Kidney epithelial cell (primary cell): ENCODE data around the gene FMNL2. TPM values are rescaled to one million over a fixed set of nuclear protein-coding genes. Genes with fewer than 3 reads are reported as not detected.

Source experiments
- DNase-seq: peaks from one replicate; pipeline ENCODE4 v3.0.0-alpha.2; 2010; ENCODE audit warnings: low read depth
- H3K27me3 ChIP-seq: 2 replicates; pipeline ENCODE4 v1.6.0; 2011; ENCODE audit warnings: low read length; ENCODE audit not compliant: control insufficient read depth, insufficient read depth
- H3K36me3 ChIP-seq: 2 replicates; pipeline ENCODE4 v1.5.1; 2011; ENCODE audit warnings: low read length; ENCODE audit not compliant: control insufficient read depth, insufficient read depth
- H3K4me3 ChIP-seq: 2 replicates; pipeline ENCODE4 v1.5.1; 2011; ENCODE audit warnings: low read depth, mild to moderate bottlenecking, control low read depth, low read length
- total RNA-seq: library from RNA; depleted of rRNA; stranded (reverse); fragments of >200 nt; gene quantifications from 2 replicates; pipeline ENCODE4 v1.2.3, GENCODE V29; 2015
- TF ChIP-seq, protein P1 (sequence below): IDR thresholded peaks from 2 replicates; pipeline ENCODE4 v1.5.1; 2011; ENCODE audit warnings: mild to moderate bottlenecking, moderate library complexity, low read length, control low read depth, inconsistent platforms; ENCODE audit not compliant: insufficient read depth, poor library complexity, severe bottlenecking

The FMNL2 gene
- total RNA-seq, 1 donor from 2014 or later: 68.0 TPM

DNA sequence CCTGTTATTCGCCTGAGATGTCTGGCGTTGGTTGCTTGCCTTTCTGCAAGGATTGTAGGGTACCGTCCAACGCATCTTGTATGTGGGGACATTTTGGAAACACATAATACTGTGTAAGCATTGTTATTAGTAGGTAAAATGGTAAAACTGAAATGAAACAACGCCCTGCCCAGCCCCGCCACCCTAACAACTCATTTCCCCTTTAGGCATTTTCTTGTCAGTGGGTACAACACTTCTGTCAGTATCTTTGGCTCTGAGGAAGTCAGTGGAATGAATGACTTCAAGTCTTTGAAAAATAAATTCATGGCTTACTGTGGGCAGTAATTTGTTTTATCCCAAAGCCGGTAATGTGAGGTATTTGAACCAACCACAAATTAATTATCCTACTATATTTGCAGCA, 86.0 kb downstream of the FMNL2 start:
- TF ChIP-seq, protein P1, sequence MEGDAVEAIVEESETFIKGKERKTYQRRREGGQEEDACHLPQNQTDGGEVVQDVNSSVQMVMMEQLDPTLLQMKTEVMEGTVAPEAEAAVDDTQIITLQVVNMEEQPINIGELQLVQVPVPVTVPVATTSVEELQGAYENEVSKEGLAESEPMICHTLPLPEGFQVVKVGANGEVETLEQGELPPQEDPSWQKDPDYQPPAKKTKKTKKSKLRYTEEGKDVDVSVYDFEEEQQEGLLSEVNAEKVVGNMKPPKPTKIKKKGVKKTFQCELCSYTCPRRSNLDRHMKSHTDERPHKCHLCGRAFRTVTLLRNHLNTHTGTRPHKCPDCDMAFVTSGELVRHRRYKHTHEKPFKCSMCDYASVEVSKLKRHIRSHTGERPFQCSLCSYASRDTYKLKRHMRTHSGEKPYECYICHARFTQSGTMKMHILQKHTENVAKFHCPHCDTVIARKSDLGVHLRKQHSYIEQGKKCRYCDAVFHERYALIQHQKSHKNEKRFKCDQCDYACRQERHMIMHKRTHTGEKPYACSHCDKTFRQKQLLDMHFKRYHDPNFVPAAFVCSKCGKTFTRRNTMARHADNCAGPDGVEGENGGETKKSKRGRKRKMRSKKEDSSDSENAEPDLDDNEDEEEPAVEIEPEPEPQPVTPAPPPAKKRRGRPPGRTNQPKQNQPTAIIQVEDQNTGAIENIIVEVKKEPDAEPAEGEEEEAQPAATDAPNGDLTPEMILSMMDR: no peak
- H3K27me3 ChIP-seq: no peaks in the 10 kb centered on the region
- no peak for DNase-seq
- no peak overlapping the region for H3K4me3 ChIP-seq
- H3K36me3 ChIP-seq: no peaks in the 10 kb centered on the region

- peak; percentile 94 for DNase-seq
- TF ChIP-seq, protein P1: no peak
- H3K4me3 ChIP-seq: no peak overlapping the region
- no peaks in the 10 kb centered on the region for H3K36me3 ChIP-seq
- H3K27me3 ChIP-seq: no peaks in the 10 kb centered on the region
Measured at GRCh38 chr2:152421521-152422370, 86.8 kb downstream of the FMNL2 start.

GRCh38 chr2:152423684-152424083, 88.7 kb downstream of the FMNL2 start:
- Histone ChIP-seq H3K27me3 (no peaks in the 10 kb centered on the region), H3K36me3 (no peaks in the 10 kb centered on the region), H3K4me3 (no peak overlapping the region)
- DNase-seq: no peak
- TF ChIP-seq, protein P1: no peak

- DNase-seq: no peak
- TF ChIP-seq, protein P1: no peak
- H3K36me3 ChIP-seq: no peaks in the 10 kb centered on the region
- no peaks in the 10 kb centered on the region for H3K27me3 ChIP-seq
- no peak overlapping the region for H3K4me3 ChIP-seq
Measured at GRCh38 chr2:152425765-152426727, 91.1 kb downstream of the FMNL2 start.

DNA sequence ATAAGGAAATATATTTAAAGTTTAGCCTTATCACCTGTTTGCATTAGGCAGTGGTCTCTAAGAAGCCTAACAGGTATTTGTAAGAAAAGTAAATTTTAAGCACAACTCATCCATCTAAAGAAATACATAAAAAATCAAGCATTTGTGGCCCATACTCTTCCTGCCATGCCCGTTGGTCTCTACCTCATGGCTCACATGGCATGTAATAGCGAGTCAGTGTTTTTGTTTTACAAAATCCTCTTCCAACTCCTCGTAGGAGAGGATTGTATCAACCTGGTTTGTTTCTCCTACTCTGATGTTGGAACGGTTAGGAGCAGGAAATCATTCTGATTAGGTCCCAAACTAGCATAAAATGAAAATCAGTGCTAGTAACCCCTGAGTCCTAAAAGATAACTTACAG, 91.8 kb downstream of the FMNL2 start:
- no peak for DNase-seq
- Histone ChIP-seq H3K4me3 (no peak overlapping the region), H3K36me3 (no peaks in the 10 kb centered on the region), H3K27me3 (no peaks in the 10 kb centered on the region)
- TF ChIP-seq, protein P1: no peak
